Activated CD4-positive, alpha-beta T cell treated with anti-CD3 and anti-CD28 coated beads, Interleukin-10, Interleukin-2, amounts not matched to agents 100 ng/mL and 50 ng/mL, durations not matched to agents 16 hours and 8 hours (primary cell): ENCODE data around the gene EVI2B.
"Not testable (repeated sequence)": the region's sequence is repeated elsewhere in the genome, so short reads cannot be mapped to it uniquely, and the experiment has no call there.

Experiments
- DNase-seq: peaks from one replicate; pipeline ENCODE4 v3.0.0-alpha.2; 2020

EVI2B gene

DNA sequence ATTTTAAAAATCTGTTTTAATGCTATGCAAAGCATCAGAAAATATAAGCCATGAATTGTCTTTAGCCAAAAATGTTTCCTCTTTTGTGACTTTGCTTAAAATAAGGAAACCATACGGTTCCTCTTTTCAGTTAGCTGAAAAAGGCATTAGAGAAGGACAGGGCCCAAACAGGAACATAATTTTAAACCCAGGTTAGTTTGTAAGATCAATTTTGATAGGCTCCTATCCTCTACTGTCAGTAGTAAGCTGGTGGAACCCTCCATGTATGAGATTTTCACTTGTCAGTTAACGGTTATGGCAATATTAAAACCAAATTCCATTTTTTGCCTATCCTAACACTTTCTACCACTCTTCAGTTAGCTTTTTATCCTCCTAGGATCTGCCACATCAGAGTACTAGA, 4.3 kb downstream of the EVI2B start:
- DNase-seq: no peak

DNA sequence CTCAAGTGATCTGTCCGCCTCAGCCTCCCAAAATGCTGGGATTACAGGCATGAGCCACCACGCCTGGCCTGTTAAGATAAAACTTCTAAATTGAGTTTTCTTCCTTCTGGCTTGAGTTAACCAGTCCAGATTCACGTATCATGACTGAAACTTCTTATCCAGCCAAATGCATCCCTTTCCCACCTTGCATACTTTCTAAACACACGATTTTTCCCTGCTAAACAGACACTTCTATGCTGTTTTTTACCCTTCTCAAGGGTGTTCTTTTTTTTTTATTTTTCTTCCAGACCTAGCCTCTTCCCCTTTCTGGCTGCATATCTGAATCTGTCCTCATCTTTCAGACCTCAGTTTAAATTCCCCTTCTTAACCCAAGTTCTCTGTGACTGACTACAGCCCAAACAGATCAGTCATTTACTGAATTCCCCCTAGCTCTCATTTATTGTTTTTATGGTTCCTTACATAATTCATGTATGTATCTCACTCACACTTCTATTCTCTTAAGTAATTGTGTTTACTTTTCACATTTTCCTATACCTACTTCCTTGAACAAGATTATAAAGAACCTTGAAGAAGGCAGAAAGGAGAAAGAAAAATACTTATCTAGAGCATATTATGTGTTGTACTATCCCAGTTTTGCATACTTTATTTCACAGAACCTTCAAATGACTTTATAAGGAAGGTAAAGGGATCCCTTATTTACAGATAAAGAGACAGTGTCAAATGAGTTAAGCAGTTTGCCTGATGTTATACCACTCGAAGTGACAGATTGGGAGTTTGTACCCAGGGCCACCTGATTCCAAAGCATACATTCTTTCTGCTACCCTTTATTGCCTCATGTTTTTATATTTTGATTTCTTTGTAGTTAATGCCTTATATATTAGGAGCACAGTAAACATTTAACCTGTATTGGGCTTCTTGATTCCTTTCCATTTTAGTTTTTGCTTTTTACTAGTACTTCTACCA, 5.2 kb downstream of the EVI2B start:
- peak; percentile 53 for DNase-seq

DNA sequence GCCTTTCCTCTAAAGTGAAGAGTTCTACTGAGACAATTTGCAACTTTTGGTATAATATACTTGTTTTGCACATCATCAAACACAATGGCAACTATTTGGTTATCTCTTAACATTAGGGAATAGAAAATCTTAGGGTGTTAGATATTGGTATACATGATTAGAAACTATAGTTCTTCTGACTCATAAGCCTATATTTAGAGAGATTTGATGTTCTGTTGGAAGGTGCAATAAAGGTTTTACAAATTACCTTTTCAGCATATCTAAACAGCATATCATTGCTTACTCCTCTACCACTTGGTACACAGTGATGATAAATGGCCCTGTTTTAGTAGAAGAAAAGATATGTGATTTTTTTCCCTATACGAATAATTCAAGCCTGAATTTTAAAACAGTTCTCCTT, 6.2 kb downstream of the EVI2B start:
- DNase-seq: no peak

DNA sequence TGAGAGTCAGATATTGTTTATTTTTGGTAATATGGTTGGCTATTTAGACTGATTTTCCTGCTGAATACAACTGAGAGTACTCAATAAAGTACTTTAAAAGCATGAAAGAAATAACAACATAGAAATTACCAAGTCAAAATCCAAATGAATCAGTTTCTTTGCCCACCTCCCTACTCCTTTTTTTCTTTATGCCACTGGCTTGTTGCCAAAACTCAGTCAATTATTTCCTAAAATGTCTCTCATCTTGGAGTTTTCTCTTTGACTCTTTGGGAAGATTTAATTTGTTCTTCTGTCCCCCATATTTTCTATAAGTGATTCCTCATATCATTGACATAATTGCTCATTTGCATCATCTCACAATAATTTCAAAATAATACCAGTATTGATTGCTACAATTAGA, 14.2 kb downstream of the EVI2B start:
- DNase-seq: no peak

DNA sequence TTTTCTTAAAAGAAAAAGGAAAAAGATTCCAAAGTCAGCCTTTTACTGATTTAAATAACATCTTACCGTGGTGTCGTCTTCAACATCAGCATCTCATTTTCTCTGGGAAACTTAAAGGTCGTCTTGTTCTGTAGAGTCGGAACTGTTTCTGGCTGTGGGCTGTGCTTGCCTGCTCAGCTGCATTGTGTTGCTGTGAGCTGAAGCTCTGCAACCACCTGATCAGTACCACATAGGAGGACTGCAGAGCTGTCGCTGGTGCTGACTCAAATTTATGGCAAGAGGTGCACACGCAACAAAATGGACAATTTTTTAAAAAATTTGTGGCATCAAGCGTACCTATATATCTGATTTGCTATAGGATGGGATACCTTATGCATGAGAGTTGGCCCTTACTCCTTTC, 16.8 kb downstream of the EVI2B start, which contains the start of gene OMG:
Gene OMG (minus strand): TSS at position 150 of the 400 bp plus-strand sequence. CDS start 908 bp downstream, outside the sequence.
- DNase-seq: no peak

DNA sequence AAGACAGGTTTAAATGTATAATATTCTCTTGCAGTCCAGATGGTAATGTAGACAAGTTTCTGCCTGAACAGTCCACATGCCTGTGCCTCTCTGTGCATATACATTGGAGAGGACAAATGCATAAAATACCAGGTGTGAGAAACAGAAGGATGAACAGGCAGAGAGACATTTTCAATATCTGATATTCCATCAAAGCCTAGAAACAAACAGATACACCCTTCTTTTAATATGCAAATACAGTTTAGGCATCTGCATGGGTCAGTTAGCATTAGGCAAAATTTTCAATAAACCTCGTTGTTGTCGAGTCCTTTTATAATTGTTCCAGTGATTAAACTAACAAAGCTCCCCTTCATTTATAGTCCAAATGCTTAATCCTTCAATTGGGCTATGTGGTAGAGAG, 17.7 kb downstream of the EVI2B start:
- DNase-seq: no peak

DNA sequence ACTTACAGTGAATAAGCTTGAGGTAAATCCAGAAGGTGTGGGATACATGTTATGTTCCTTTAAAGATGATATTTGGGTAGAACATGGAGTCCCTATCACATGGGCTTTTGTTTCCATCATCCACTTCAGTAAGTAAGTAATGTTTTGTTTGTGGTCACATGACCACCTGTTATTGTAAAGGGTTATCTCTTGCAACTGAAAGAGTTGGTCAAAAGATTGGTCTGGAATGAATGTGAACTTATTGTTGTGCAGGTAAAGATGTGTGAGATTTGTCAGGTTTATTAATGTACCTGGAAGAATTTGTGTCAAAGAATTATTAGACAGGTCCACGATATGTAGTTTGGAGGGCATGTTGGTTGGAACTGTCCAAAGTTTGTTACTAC, 18.4 kb downstream of the EVI2B start:
- DNase-seq: no peak

DNA sequence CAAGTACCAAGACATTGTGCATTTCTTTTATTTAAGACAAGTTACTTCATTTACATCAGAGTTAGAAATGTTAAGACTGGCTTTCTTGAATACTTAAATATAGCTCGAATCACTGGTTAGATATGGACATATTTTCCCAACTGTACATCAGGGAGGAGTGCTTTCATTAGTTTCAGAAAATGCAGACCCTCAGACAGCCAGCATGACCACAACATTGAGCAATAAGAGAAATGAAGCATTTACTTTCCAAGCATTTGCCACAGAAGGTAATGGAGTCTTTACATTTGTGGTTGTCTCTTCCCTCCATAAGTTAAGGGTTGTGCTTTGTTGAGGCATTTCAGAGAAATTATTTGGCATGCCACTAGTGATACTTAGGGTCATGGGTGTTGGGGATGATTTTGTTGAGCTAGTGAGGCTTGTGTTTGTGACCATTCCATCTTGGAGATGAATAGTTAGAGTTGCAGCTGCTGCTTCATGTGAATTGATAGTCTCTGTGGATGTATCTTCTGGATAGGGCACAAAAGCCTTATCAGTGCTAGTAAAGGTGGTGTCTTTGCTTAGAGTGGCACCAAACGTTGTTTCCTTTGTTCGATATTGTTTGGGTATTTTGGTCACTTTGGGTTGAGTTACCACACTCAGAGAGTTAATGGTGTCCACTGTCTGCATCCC, 18.9 kb downstream of the EVI2B start:
- no peak for DNase-seq

DNA sequence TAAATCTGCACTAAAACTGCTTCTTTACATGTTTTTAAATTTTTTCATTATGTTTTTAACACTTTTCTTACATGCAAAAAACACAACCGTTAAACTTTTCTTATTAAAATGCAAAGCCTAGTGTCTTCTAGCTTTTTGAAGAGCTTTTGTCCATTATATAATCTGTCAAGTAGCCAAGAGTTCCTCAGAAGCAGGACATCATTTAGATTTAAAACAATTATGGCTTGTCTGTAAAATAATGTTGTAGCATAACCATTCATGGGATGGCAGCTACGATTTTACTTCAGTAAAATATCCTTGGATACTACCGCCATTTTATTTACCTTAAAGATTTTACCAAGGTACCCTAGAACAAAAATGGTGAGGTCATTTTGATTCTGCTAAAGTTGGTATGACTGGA, 19.6 kb downstream of the EVI2B start:
- no peak for DNase-seq

DNA sequence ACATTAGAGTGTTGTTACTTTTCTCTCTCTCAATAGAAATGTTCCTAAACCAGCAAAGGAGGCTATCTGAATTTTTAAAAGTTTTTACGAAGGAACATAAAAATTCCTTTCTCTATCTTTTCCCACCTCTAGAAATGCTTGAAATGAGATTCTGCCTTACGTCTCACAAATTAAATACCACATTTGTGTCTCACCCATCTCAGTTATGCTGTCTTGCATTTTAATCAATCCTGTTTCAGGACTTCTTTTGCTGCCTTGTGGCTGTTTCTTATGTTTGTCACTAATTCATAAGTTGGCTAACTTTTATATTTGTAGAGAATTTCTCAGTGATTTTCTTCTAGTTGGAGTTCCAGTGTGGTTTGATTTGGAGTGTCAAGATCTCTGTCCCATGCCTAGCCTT, 20.3 kb downstream of the EVI2B start:
- DNase-seq: no peak

DNA sequence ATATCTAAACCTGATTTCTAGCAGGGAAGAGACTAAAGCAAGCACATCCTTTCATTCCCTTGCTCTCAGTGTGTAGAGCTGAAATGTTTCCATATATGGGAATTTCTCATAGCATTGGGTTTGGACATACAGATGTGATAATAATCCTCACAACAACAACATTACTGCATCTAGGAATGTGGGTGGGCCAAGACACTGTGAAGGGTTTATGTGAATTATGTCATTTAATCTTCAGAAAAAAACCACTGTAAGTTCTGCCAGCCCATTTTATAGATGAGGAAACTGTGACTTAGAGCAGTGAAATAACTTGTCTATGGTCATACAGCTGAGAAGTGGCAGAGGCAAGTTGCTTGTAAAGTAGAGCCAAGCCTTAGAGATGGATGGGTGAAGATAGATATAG, 22.0 kb downstream of the EVI2B start:
- no peak for DNase-seq

DNA sequence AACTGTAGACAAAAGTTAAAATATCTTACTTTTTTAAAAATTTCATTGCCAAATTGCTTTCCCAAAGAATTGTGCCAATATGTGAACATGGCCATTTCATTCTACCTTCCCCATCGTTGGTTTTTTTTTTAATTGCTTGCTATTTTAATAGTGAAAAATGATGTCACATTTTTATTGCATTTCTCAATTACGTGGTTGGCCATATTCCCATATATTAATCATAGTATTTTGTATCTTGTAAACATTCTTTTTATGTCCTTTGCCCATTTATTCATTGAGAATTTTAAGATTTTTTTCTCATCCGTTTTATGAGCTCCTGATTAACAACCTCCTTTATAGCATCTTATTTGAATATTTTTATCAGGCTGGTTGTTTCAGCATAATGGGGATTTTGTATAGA, 24.1 kb downstream of the EVI2B start:
- DNase-seq: no peak

DNA sequence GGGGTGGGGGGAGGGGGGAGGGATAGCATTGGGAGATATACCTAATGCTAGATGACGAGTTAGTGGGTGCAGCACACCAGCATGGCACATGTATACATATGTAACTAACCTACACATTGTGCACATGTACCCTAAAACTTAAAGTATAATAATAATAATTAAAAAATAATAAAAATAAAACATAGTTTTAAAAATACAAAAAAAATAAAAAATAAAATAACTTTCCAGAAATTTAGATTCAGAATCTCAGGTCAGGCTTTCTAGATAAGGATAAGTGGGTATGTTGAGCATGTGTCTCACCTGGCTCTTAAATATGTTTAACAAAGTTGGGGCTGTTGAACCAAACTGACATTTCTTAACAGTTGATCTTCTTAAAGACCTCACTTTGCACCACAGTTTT, 25.9 kb downstream of the EVI2B start:
- DNase-seq: not testable (repeated sequence)

DNA sequence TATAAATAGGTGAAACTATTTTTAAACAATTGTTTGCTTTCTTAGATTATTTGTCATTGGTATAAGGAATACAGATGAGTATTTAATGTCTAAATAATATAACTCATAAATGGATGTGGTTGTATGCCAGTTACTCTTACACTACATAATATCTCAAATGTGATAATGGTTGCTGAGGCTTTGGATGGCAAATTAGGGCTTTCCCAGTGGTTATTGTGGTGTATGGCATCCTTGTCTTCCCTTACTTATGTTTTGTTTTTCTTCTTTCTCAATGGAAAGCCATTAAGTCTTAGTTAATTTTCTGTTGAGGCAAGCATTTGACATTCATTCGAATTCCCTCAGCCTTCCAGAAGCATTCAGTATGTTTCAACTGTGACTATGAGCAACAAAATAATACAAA, 27.3 kb downstream of the EVI2B start:
- no peak for DNase-seq

DNA sequence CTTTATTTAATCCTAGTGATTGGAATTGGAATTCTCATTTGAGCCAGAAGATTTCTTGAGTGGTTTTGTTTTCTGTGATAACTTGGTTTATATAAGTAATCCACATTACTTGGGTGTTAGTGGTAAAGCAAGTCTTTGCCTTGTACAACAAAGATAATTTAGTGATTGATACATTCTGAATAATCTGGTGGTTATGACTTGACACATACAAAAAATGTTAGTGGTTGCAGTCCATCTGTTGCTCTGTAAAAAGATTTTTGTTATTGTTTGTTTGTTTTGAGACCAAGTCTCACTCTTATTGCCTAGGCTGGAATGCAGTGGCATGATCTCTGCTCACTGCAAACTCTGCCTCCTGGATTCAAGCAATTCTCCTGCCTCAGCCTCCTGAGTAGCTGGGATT, 30.0 kb downstream of the EVI2B start:
- no peak for DNase-seq

DNA sequence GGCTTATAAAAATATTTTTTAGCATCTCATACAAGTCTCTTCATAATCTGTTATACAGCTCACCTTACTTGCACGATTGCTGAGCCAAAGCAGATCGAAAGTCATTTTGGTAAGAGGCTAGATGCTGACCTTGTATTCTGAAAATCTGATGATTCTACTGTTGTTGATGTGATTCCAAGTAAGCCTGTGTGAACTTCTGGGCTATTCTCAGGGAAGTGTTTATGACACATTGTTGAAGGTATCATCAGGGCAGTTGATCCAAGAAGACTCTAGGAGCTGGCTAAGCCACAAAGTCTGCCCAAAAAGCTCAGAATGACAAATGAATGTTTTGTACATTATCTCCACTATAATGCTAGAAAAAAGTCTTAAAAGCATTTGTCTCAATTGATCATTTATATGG, 32.8 kb downstream of the EVI2B start:
- no peak for DNase-seq

DNA sequence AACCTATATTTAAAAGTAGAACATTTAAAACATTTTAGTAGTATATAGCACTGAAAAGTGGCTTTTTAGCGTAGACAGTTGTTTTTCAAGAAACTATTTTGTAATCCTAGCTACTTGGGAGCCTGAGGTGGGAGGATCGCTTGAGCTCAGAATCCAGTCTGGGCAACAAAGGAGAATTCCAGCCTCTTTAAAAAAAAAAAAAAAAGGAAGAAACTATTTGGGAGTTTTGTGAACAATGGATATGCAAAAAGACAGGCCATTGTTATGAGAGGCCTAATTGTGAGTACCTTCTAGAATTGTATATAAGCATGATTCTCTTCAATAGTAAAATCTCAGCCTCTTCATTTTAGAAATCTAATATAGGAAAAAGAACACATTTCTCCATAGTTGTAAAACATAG, 34.5 kb downstream of the EVI2B start:
- DNase-seq: no peak

DNA sequence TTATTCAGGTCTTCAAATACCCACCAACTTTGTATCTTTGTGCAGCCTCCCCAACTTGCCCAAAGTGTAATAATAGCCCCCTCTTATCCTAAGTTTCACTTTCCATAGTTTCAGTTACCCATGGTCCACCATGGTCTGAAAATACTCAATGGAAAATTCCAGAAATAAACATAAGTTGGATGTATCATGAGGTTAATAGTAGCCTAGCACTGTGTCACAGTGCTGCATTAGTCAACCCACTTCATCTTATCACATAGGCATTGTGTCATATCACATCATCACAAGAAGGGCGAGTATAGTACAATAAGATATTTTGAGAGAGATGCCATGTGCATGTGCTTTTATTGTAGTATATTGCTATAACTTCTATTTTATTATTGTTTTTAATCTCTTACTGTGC, 38.7 kb downstream of the EVI2B start:
- no peak for DNase-seq

DNA sequence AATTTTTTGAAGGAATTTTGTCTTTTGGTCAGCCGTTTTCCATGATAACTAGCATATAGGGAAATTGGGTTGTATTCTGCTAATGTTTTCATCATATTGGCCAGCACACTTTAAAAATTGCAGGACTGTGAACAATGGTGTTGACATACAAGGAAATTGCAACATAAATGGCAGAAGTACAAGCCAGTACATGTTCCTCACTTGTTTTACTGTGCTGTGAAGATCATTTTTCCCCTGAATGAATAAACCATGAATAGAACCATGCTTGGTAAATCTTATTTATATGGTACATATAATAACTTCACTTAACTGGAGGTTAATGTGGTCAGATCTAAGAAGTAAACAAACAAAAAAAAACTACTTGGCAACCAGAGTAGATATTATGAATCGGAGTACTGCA, 39.6 kb downstream of the EVI2B start:
- DNase-seq: no peak

DNA sequence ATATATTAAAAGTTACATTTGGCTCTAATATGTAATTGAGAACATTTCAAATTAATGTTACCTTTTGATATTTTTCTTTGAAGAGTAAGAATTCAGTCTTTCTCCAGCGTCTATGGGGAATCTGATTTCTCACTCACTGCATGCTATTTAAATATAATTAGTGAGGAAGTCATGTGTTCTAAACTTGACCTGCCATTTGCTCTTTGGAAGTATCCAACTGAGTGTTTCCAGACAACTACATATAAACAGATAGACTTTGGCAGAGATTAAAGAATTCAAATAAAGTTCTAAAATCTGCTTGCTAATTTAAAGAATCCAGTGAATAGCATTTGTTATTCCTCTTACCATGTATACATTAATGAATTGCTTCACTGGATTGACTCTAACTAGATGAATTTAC, 40.3 kb downstream of the EVI2B start:
- DNase-seq: no peak

DNA sequence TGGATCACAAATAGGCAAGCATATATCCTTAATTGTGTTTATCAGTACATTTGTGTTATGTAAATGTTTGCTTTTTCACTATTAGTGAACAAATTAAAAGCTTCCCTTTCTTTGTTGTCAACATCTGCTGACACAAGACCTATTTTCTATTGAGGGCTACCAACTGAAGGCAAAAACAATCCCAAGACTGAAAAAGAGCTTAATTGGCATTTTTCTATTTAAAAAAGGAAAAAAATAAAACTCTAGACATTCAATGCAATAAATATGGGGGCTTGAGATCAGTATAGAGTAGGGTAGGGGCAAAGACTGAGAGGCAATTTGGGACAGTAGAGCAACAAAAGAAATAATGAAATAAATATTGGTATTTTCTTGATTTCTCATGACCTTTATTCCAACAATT, 41.1 kb downstream of the EVI2B start:
- no peak for DNase-seq

DNA sequence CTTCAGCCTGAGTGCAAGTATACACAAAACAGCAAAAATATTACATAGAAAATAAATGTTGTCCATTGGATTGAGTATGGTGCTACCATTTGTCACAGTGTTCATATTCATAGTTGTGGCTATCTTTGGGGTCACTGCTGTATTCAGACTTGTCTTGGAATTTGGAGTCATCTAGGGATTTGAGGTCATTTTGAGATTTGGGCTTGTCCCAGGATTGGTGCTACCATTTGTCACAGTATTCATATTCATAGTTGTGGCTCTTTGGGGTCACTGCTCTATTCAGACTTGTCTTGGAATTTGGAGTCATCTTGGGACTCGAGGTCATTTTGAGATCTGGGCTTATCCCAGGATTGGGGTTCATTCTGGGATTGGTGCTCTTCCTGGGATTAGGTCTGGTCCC, 41.6 kb downstream of the EVI2B start:
- no peak for DNase-seq

DNA sequence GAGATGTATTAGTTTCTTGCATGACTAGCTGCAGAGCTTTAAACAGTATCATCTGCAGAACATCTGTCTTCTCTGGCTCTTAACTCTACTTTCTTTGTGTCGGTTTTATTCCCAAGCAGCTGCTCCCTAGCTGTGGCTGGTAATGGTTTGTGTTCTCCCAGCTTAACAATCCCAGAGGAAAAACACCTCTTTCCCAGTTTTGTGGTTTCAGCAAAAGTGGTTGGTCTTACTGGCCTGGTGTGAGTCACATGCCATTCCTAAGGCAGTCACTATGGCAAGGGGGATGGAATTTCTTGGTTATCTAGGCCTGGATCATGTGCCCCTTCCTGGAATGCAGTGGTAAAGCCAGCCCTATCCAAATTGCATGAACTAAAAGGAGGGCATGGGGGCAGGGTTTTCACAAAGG, 44.3 kb downstream of the EVI2B start:
- no peak for DNase-seq

DNA sequence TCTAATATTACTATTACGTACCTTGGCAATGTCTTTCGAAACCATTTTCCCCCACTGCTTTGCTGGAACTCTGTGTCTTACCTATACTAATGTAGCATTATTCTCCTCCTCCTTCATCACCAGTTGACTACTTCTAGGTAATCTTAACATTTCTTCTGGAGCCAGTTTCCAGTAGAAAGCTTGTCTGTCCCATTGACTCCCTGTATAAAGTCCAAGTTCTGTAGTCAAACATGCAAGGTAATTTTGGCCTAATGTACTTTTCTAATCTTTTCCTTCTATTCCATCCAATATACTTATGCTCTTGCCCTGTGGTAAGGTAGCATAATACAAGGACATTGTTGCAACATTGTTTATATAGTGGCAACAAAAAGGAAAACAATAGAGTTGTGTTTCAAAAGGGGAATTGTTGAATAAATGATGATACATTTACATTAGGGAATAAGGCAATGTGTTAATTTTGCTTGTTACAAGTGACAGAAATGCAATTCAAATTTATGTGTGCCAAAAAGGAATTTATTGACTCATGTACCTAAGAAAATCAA, 44.7 kb downstream of the EVI2B start:
- DNase-seq: no peak
